HCT116 (cell line): ENCODE measurements around the gene SLC5A6.

ENCODE experiments used
- EGR1 ChIP-seq: IDR thresholded peaks from 2 replicates; pipeline ENCODE4 v1.6.1; 2012; ENCODE audit warnings: low read depth
- JUND ChIP-seq: IDR thresholded peaks from 2 replicates; pipeline ENCODE4 v1.6.1; 2012
- POLR2A ChIP-seq: IDR thresholded peaks from 2 replicates; pipeline ENCODE4 v1.7.0; 2011; ENCODE audit warnings: borderline replicate concordance; ENCODE audit not compliant: insufficient read depth, insufficient read length; ENCODE audit errors: extremely low read depth
- TCF7L2 ChIP-seq: IDR thresholded peaks from 2 replicates; pipeline ENCODE4 v1.7.0; 2011; ENCODE audit warnings: borderline replicate concordance, inconsistent platforms; ENCODE audit not compliant: insufficient read depth, insufficient read length; ENCODE audit errors: extremely low read depth
- ZNF274 ChIP-seq: fragments of 200-500 bp; sonication (Bioruptor generic); IDR thresholded peaks from 2 replicates; pipeline ENCODE4 v1.6.1; 2014; ENCODE audit warnings: mild to moderate bottlenecking, low read depth, low read length, inconsistent platforms
- TF ChIP-seq, protein P1 (sequence below), 3 experiments: fragments of 200-600 bp in 1 of 3; sonication (generic) in 1 of 3; IDR thresholded peaks in 2 of 3; conservative IDR thresholded peaks in 1 of 3; 2 replicates each; pipeline ENCODE4 v1.5.1; 2012 to 2017; ENCODE audit warnings: low read depth in 2 of 3, low read length in 2 of 3, antibody characterized with exemption in 1 of 3, borderline replicate concordance in 1 of 3, control low read depth in 1 of 3, mild to moderate bottlenecking in 1 of 3, mixed read lengths in 1 of 3, mixed run types in 1 of 3, moderate library complexity in 1 of 3; ENCODE audit not compliant: insufficient read depth in 1 of 3

DNA sequence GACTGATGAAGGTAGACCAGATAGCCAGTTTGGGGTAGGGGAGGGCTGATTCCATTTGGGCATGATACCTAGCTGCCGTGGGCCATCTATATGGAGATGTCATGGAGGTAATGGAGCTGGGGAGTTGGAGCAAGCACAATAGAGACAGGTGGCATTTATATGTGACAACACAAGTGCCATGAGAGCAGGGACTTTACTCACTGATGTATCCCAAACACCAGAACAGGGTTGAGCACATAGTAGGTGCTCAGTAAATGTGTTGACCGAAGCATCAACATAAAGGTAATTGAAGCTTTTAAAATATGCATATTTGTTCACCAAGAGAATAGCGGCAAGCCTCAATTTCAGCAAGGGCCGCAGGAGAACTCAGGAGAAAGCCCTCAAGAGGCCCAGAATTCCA is 35.8 kb upstream of the SLC5A6 start:
- no peak for TF ChIP-seq JUND
- TF ChIP-seq, protein P1, sequence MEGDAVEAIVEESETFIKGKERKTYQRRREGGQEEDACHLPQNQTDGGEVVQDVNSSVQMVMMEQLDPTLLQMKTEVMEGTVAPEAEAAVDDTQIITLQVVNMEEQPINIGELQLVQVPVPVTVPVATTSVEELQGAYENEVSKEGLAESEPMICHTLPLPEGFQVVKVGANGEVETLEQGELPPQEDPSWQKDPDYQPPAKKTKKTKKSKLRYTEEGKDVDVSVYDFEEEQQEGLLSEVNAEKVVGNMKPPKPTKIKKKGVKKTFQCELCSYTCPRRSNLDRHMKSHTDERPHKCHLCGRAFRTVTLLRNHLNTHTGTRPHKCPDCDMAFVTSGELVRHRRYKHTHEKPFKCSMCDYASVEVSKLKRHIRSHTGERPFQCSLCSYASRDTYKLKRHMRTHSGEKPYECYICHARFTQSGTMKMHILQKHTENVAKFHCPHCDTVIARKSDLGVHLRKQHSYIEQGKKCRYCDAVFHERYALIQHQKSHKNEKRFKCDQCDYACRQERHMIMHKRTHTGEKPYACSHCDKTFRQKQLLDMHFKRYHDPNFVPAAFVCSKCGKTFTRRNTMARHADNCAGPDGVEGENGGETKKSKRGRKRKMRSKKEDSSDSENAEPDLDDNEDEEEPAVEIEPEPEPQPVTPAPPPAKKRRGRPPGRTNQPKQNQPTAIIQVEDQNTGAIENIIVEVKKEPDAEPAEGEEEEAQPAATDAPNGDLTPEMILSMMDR (IDR thresholded peaks at IDR 0.05 in 2 of 3, conservative IDR thresholded peaks at IDR 0.05 in 1 of 3; ENCODE audit: borderline replicate concordance in 1 of 3, insufficient read depth in 1 of 3, low read depth in 2 of 3, low read length in 2 of 3) = no peak
- no peak for TF ChIP-seq POLR2A
- no peak for TF ChIP-seq EGR1
- no peak for TF ChIP-seq ZNF274
- TF ChIP-seq TCF7L2 = no peak
